ENCODE measurements around the gene EZH2.

The EZH2 gene

DNA sequence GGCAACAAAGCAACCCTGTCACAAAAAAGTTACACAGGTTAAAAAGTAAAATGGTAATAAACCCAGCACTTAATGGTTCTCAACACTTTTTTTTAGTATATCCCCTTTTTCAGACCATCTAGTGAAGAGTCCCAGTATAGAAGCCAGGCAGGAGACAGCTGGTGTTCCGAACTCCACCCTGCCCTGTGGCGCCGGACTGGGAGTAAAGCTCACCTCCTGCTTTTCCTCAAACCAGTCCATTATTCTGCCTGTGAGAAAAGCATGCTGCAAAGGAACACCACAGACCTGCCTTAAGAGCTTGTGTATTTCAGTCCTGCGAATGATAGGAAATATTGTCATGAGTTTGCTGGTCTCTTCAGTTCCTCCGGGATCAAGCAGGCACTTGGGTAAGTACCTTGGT, 81.0 kb downstream of the EZH2 start:
- DNase-seq = no peak

DNA sequence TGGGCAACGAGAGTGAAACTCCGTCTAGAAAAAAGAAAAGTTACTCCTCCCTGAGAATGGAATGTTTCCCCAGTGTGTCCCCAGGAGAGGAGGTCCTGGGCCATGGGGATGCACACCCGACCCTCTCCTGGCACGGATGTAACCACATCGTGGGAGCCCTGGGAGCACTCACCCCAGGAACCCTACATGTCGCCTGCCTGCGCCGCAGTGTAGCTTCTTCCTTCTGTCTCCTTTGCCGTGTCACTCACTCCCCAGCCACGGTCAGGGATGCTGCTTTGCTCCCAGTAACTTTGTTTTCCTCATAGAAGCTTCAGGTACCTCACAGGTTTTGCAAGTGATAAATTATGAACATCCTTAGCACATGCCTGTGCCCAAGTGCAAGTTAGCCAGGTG, 82.0 kb downstream of the EZH2 start:
- no peak for DNase-seq

DNA sequence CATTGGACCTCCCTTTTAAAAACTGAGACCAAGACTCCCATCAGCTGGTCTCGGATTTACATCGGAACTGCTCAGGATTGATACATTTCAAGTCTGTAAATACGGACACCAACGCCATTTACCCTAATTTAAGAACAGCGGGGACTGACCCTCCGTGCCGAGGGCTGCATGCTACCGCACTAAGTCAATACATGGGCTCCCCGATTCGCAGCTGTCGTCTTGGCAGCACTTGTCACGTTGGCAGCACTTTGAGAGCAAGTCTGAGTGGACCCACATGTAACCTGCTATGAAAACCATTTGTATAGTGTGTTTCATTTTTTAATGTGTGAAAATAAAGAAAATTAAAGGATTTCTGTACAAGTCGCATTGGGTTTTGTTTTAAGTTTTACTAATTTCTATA, 83.4 kb downstream of the EZH2 start:
- DNase-seq = no peak

DNA sequence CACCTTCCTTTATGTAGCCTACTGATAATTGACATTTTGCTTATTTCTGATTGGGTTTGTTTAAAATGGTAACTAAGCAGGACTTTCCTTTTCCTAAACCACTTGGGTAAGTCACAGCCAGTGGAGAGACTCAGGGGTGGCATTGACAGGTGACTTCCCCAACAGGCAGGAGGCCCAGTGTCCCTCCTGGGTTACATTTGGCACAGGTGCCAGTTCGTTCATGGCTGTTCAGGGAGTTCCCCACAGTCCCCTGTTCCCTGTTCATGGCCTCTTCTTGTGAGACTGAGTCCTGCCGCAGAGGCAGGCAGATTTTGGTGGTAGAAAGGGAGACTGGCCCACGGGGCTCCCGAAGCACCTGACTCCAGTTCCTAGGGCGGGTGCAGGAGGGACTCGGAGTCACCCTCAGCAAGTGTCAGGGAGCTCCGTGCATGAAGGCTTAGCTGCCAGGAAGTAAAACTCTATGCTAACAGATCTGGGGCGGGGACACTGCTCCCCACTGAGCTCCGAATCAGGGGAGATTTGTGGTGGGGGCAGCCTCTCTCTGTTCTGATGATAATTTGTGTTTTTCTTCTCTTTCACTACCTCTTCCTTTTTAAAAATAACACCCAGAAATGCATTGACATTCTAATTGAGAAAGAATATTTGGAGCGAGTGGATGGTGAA, 84.1 kb downstream of the EZH2 start:
- no peak for DNase-seq

DNA sequence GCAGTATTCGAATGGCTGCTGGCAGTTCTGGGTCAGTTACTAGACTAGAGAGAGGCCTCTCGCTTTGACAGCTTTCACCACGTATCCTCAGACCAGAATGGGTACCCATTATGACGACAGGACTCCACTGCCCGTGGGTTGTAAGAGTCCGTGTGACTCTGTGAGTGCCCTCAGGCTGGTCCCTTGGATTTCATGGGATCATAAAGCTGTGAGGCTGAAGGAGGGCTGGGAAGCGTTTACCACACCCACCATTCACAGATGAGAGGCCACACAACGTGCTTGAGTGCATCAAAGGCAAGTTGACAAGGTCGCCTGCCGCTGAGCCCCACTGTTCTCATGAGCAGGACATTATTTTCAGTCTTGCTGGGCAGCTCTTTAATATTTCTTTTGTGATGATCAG, 87.2 kb downstream of the EZH2 start:
- no peak for DNase-seq

DNA sequence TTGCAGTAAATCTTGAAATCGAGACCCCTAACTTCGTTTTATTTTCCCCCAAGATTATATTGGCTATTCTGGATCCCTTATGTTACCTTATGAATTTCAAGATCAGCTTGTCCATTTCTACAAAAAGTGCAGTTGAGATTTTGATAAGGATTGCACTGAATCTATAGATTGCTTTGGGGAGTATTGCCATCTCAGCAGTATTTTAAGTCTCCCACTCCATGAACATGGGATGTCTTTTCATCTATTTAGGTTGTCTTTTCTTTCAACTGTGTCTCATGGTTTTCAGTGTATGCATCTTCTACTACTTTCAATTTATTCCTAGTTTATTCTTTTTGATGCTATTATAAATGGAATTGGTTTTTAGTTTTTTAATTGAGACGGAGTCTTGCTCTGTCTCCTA, 89.6 kb downstream of the EZH2 start:
- no peak for DNase-seq

DNA sequence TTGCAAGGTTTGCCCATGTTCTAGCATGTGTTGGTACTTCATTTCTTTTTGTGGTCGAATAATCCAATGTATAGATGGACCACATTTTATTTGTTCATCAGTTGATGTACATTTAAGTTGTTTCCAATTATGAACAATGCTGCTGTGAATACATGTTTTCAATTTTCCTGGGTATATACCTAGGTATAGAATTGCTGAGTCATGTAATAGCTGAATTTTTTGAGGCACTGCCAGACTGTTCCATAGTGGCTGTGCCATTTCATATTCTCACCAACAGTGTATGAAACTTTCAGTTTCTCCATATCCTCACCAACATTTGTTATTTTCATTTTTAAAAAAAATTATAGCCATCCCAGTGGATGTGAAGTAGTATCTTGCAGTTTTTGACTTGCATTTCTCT, 90.5 kb downstream of the EZH2 start:
- no peak for DNase-seq

DNA sequence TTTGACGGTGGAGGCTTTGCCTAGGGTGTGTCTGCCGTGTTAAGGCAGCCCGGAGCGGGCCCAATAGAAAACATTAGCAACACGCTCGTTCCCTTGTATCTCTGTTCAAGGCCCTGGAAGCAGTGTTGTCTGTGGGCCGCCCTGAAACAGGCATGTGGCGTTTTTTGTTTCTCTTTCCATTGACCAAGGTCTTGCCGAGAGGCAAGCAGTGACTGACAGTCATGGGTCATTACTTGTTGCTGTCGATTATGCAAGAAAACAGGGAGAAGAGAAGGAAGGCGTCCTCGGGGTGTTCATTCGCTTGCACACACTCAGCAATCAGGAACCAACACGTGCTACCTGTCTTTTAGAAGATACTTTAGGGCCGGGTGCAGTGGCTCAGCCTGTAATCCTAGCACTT, 92.5 kb downstream of the EZH2 start:
- no peak for DNase-seq

DNA sequence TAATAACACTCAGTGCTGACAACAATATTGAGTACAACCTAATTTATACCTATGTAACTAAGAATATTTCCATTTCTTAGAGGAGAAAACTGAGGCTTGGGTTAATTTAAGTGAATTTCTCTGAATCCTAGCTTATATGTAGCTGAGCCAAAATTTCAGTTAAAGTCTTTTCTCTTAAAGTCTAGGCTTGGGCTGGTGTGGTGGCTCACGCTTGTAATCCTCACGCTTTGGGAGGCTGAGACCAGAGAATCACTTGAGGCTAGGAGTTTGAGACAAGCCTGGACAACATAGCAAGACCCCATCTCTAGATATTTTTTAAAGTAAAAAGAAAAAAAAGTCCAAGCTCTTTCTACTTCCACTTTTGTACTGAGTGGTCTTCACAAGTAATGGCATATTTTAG, 93.2 kb downstream of the EZH2 start:
- no peak for DNase-seq

DNA sequence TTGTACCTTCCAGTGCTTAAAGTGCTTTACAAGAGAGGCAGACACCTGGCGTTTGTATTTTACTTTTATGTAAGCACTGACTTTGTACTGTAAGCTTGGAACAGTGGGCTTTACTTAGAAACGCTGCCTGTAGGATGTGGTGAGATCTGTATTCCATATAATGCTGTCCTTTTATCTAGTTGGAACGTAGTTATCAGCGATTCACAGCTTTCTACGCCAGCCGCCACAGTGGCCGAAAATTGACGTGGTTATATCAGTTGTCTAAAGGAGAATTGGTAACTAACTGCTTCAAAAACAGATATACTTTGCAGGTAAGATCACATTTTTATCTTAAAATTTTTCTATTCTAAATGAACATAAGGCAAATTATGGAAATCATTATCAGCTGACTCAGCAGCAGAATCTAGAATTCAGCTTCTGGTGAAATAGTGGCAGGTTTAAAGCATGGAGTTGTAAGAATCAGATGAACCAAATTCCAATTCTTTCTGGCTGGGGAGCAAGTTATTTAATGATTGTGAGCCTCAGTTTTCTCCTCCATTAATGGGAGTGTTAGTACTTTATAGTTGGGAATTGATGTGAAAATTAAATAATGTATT, 93.9 kb downstream of the EZH2 start:
- no peak for DNase-seq

DNA sequence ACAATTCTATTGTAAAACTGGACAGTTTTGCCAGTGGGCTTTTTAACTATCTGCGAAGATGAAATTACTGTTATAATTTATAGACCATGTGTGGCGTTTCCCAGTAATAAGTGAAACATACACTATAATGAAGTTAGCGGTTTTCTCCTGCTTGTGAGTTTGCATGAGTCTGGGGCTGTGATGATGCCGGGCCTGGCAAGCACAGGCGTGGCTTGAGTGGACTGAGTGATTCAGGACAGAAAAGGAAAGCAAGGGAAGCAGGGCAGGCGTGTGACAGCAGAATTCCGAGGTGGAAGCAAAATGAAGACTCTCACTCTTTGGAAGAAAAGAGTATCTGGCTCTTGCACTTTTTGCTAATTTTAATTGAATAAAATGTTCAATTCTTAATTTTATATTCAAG, 94.9 kb downstream of the EZH2 start:
- DNase-seq = no peak

DNA sequence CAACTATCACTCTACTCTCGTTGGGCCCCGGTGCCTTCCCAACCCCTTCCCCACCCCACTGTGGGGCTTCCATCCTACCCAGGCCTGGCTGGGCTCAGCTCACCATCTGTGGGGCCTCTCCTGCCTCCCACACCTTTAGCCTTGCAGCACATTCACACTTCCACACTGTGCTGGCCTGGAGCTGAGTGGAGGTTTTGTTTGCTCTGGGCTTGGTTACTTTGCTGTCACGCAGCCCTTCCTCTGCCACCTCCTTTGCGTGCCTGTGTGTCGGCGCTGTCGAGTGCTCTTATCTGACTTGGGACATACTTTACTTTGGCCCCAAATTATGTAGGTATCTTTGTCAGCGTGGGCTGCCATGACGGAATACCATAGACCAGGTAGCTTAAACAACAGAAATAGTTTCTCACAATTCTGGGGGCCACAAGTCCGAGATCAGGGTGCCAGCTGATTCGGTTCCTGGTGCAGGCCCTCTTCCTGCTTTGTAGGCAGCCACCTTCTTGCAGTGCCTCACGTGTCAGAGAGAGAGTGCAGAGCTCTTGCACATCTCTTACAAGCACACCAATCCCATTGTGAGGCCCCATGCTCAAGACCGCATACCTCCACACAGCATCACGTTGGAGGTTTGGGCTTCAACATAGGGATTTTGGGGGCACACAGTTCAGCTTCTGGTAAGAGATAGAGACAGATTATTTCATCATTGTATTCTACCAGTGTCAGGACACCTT, 96.4 kb downstream of the EZH2 start:
- DNase-seq = no peak

DNA sequence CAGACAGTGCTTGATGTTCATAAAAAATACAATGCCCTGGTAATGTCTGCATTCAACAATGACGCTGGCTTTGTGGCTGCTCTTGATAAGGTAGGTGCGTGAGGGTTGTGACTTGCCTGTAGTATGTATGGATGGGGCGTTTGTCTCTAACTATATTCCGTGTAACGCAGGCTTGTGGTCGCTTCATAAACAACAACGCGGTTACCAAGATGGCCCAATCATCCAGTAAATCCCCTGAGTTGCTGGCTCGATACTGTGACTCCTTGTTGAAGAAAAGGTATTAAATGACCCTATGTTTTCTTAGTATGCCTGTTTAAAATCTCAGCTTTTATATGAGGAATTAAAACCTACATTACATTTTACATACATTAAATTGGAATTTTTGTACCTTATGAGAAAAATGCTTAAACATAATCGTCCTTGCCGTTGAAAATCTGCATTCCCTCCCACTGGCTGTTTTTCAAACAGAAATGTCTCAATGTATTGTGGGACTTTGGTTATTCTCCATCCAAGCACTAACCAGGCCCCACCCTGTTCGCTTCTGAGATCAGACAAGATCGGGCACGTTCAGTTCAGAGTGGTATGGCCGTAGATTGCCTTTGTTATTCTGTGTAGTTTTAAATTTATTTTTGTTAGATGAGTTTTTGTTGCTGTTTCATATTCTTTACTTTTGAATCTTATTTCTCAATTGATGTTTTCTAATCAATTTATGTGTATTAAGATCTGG, 100.1 kb downstream of the EZH2 start:
- DNase-seq = no peak

DNA sequence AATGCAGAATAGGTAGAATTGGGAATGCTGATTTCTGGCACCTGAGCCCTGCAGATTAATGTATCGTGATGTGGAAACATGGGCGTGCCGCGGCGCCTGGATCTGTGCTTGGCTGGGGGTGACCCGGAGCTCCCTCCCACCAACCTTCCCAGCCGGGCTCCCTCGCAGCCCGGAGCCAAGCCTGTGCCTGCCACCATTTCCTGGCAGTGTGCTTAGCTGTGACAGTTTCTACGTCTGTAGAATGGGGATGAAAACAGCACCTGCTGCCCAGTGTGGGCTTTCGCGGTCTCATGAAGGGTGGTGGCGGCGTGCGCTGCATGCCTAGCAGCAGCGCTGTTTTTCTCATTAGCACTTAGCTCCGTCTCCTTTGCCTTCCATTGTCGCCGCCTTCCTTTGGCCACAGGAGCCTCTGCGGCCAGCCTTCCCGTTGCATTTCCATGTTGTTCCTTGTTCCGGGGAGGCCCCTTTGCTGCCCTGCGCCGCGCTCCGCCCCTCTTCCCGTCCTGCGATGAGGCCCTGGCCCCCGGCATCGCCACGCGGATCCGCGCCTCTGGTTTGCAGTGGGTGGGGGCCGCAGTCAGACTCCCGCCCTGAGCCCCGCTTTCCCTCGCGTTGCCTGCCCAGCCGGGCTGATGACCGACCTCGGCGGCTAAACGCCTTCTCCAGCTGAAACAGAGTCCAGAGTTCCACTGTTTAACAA, 101.2 kb downstream of the EZH2 start:
- no peak for DNase-seq

DNA sequence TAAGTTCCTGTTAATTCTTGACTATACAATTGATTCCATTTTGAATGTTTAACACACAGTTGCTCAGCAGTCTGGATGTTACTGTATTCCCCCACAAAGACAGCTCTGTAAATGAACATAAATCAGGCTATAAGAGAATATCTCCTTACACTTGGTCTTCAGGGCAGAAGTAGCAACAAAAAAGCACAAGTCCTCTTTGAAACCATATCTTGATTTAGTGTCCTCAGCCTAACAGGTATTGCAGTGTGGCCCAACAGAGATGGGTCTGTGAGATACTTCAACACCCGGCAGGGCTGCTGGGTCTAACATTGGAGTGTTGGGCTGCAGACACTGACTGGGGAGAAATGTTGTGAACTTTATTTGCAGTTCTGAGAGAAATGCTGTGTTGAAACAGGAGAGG, 109.6 kb downstream of the EZH2 start:
- DNase-seq = no peak

DNA sequence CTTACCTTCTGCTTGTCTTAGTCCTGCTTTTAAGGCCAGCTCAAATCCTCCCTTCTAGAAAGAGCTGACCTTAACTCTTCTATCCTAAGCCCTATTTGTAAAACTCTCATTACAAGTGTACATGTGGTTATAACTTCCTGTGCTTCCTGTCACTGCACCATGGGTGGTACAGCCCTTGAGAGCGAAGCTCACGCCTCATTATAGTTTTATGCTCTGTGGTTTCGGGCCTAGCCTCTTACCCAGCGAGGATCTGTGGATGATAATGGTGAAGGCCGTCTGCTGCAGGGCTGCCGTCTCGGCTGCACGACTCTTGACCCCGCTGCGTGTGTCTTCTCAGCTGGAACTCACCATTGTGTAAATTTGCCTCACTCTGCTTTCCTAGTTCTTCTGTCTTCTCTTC, 110.8 kb downstream of the EZH2 start:
- peak; percentile 20 for DNase-seq

DNA sequence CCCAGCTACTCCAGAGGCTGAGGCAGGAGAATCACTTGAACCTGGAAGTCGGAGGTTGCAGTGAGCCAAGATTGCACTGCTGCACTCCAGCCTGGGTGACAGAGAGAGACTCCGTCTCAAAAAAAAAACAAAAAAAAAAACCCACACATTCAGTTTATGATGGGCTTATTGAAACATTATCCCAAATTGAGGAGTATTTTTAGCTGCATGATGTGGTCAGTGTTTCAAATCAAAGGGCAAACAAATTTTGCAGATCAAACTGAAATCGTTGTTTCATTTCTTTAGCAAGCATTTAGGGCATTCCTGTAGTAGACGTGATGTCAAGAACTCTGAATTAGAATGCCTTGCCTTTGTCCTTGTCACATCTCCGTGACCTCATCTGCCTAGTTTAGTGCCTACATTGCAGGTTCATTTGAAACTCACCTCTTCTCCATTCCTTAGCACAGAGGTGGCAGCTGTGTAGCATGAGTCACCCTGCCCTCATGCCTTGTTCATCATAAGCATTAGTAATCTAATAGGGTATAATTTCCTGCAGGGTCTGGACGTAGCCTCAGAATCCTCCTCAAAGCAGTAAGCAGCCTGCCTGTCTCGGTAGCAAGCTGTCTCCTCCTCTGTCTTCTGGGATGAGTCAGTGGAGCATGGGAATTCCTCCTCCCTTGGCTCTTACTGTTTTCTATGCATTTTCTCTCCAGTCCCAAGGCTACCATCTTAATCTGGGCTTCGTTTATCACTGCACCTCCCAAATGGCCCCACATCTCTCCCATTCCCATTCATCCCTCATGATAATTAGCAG, 111.6 kb downstream of the EZH2 start:
- peak; percentile 39 for DNase-seq

DNA sequence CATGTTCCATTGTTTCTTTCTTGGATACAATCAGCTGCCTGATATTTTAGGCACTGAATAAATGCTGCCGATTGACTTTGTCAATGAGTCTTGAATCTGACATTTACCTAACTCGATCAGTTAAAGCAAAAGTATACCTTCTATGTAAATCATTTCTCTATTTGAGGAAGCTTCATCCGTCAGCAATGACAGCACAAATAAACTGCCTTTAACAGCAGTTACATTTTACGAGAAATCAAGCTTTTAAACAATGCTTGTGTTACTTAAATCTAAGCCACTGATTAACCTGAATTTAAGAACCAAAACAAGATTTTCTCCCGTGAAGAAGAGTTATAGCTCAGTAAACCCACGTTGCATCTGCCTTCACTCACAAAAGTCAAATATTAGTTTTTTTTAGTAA, 114.1 kb downstream of the EZH2 start:
- no peak for DNase-seq

DNA sequence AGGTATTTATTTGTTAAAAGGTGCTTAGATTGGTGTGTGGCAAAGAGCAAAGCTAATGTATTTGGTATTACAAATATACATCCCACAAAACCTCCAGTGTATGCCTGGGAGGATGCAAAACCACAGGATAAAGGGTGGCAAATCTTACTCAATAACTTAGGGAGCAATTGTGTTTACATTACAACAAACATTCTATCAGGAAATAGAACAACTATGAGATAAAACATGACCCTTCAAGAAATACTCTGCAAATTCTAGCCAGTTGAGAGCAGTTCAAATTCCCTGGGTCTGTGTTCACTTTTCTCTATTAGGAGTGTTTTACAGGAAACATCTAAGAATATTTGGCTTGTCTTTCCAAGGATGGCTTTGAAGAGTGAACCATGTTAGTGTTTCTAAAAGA, 120.5 kb downstream of the EZH2 start:
- DNase-seq = no peak

DNA sequence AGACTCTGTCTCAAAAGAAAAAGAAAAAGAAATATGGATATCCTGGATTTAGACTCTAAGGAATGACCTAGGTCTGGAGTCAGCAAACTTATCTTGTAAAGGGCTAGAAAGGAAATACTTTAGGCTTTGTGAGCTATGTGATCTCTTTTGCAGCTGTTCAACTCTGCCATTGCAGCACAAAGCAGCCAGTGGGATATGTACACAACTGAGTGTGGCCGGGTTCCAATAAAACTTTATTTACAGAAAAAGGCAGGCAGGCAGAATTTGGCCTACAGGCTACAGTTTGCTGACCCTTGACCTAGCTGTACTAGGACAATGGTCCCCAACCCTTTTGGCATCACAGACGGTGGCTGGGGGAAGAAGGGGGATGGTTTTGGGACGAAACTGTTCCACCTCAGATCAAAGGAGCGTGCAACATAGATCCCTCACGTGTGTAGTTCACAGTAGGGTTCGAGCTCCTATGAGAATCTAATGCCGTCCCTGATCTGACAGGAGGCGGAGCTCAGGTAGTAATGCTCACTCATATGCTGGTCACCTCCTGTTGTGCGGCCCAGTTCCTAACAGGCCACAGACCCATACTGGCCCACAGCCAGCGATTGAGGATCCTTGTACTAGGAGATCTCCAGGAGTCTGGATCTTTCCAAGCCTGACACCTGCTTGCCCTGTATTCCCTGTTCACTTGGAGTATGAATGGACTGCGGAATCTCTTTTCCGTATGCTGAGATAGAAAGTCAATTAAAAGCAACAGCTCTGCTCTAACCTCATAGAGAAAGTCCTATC, 122.4 kb downstream of the EZH2 start:
- no peak for DNase-seq

Data from activated naive CD4-positive, alpha-beta T cell treated with Interleukin-2 at 50 U/mL for 16 hours (primary cell).